Measurements from ENCODE around the gene MAP6D1.

Gene MAP6D1

GRCh38 chr3:183812761-183813445 is 12.5 kb downstream of the MAP6D1 start:
- Histone ChIP-seq H3K27ac (peak overlapping the region; percentile 1; the same call in 1 of the 2 replicates), H3K9me3 (ENCODE audit: low read depth, low read length) (no peaks in the 10 kb centered on the region), H3K4me3 (no peak overlapping the region), H3K9ac (ENCODE audit: insufficient read length) (no peak overlapping the region), H3K36me3 (ENCODE audit: insufficient read depth, low read length) (peaks cover 49% of the 10 kb centered on the region)
- no peak for DNase-seq (ENCODE audit: low read depth, low spot score)
- TF ChIP-seq POLR2AphosphoS5 (IDR thresholded peaks at IDR 0.05; ENCODE audit: borderline replicate concordance, low read depth, low read length) (no peak), FOXP2 (optimal IDR thresholded peaks at IDR 0.05; ENCODE audit: control extremely low read depth, extremely low read length, insufficient read depth) (no peak), EZH2 (IDR thresholded peaks at IDR 0.05) (no peak)

GRCh38 chr3:183811638-183812037 is 13.7 kb downstream of the MAP6D1 start:
- no peak for DNase-seq (ENCODE audit: low read depth, low spot score)
- no peak overlapping the region for H3K27ac ChIP-seq
- H3K9ac ChIP-seq (ENCODE audit: insufficient read length), result no peak overlapping the region
- no peaks in the 10 kb centered on the region for H3K9me3 ChIP-seq (ENCODE audit: low read depth, low read length)
- H3K36me3 ChIP-seq (ENCODE audit: insufficient read depth, low read length), result peaks cover 62% of the 10 kb centered on the region
- TF ChIP-seq POLR2AphosphoS5 (IDR thresholded peaks at IDR 0.05; ENCODE audit: borderline replicate concordance, low read depth, low read length), result no peak
- TF ChIP-seq FOXP2 (optimal IDR thresholded peaks at IDR 0.05; ENCODE audit: control extremely low read depth, extremely low read length, insufficient read depth), result no peak
- no peak for TF ChIP-seq EZH2 (IDR thresholded peaks at IDR 0.05)
- no peak overlapping the region for H3K4me3 ChIP-seq

GRCh38 chr3:183810643-183811594 is 14.5 kb downstream of the MAP6D1 start:
- Histone ChIP-seq H3K4me3 (no peak overlapping the region), H3K27ac (no peak overlapping the region), H3K9me3 (ENCODE audit: low read depth, low read length) (no peaks in the 10 kb centered on the region), H3K36me3 (ENCODE audit: insufficient read depth, low read length) (peaks cover 65% of the 10 kb centered on the region), H3K9ac (ENCODE audit: insufficient read length) (no peak overlapping the region)
- DNase-seq (ENCODE audit: low read depth, low spot score), result no peak
- TF ChIP-seq POLR2AphosphoS5 (IDR thresholded peaks at IDR 0.05; ENCODE audit: borderline replicate concordance, low read depth, low read length), result no peak
- no peak for TF ChIP-seq EZH2 (IDR thresholded peaks at IDR 0.05)
- no peak for TF ChIP-seq FOXP2 (optimal IDR thresholded peaks at IDR 0.05; ENCODE audit: control extremely low read depth, extremely low read length, insufficient read depth)

GRCh38 chr3:183809270-183809669 is 16.1 kb downstream of the MAP6D1 start:
- no peak for DNase-seq (ENCODE audit: low read depth, low spot score)
- no peak for TF ChIP-seq POLR2AphosphoS5 (IDR thresholded peaks at IDR 0.05; ENCODE audit: borderline replicate concordance, low read depth, low read length)
- H3K27ac ChIP-seq, result no peak overlapping the region

GRCh38 chr3:183808355-183808754 is 17.0 kb downstream of the MAP6D1 start:
- H3K27ac ChIP-seq, result no peak overlapping the region
- H3K9ac ChIP-seq (ENCODE audit: insufficient read length), result no peak overlapping the region
- TF ChIP-seq POLR2AphosphoS5 (IDR thresholded peaks at IDR 0.05; ENCODE audit: borderline replicate concordance, low read depth, low read length) (no peak), FOXP2 (optimal IDR thresholded peaks at IDR 0.05; ENCODE audit: control extremely low read depth, extremely low read length, insufficient read depth) (no peak), EZH2 (IDR thresholded peaks at IDR 0.05) (no peak)

More at GRCh38 chr3:183809270-183809669, 16.1 kb downstream of the MAP6D1 start:
- Histone ChIP-seq H3K9ac (ENCODE audit: insufficient read length) (no peak overlapping the region), H3K4me3 (no peak overlapping the region), H3K36me3 (ENCODE audit: insufficient read depth, low read length) (peaks cover 79% of the 10 kb centered on the region), H3K9me3 (ENCODE audit: low read depth, low read length) (no peaks in the 10 kb centered on the region)

GRCh38 chr3:183807881-183808280 is 17.5 kb downstream of the MAP6D1 start:
- H3K4me3 ChIP-seq, result no peak overlapping the region
- no peaks in the 10 kb centered on the region for H3K9me3 ChIP-seq (ENCODE audit: low read depth, low read length)
- peaks cover 93% of the 10 kb centered on the region for H3K36me3 ChIP-seq (ENCODE audit: insufficient read depth, low read length)
- H3K9ac ChIP-seq (ENCODE audit: insufficient read length), result no peak overlapping the region
- TF ChIP-seq POLR2AphosphoS5 (IDR thresholded peaks at IDR 0.05; ENCODE audit: borderline replicate concordance, low read depth, low read length), result no peak
- TF ChIP-seq FOXP2 (optimal IDR thresholded peaks at IDR 0.05; ENCODE audit: control extremely low read depth, extremely low read length, insufficient read depth), result no peak
- no peak for TF ChIP-seq EZH2 (IDR thresholded peaks at IDR 0.05)
- no peak for DNase-seq (ENCODE audit: low read depth, low spot score)
- no peak overlapping the region for H3K27ac ChIP-seq

More at GRCh38 chr3:183808355-183808754, 17.0 kb downstream of the MAP6D1 start:
- Histone ChIP-seq H3K9me3 (ENCODE audit: low read depth, low read length) (no peaks in the 10 kb centered on the region), H3K36me3 (ENCODE audit: insufficient read depth, low read length) (peaks cover 89% of the 10 kb centered on the region), H3K4me3 (no peak overlapping the region)
- no peak for DNase-seq (ENCODE audit: low read depth, low spot score)

GRCh38 chr3:183807209-183807728 is 18.1 kb downstream of the MAP6D1 start:
- TF ChIP-seq FOXP2 (optimal IDR thresholded peaks at IDR 0.05; ENCODE audit: control extremely low read depth, extremely low read length, insufficient read depth), result no peak
- TF ChIP-seq EZH2 (IDR thresholded peaks at IDR 0.05), result no peak
- TF ChIP-seq POLR2AphosphoS5 (IDR thresholded peaks at IDR 0.05; ENCODE audit: borderline replicate concordance, low read depth, low read length), result no peak
- no peak for DNase-seq (ENCODE audit: low read depth, low spot score)
- Histone ChIP-seq H3K9me3 (ENCODE audit: low read depth, low read length) (no peaks in the 10 kb centered on the region), H3K4me3 (no peak overlapping the region), H3K9ac (ENCODE audit: insufficient read length) (no peak overlapping the region), H3K27ac (no peak overlapping the region), H3K36me3 (ENCODE audit: insufficient read depth, low read length) (peaks cover 93% of the 10 kb centered on the region)

- DNase-seq (ENCODE audit: low read depth, low spot score), result no peak
- peaks cover 95% of the 10 kb centered on the region for H3K36me3 ChIP-seq (ENCODE audit: insufficient read depth, low read length)
- H3K27ac ChIP-seq, result no peak overlapping the region
- H3K9me3 ChIP-seq (ENCODE audit: low read depth, low read length), result no peaks in the 10 kb centered on the region
- H3K4me3 ChIP-seq, result no peak overlapping the region
- H3K9ac ChIP-seq (ENCODE audit: insufficient read length), result no peak overlapping the region
- no peak for TF ChIP-seq FOXP2 (optimal IDR thresholded peaks at IDR 0.05; ENCODE audit: control extremely low read depth, extremely low read length, insufficient read depth)
- TF ChIP-seq EZH2 (IDR thresholded peaks at IDR 0.05), result no peak
- TF ChIP-seq POLR2AphosphoS5 (IDR thresholded peaks at IDR 0.05; ENCODE audit: borderline replicate concordance, low read depth, low read length), result no peak
These were observed 22.4 kb downstream of the MAP6D1 start for GRCh38 chr3:183802989-183803388.

Measured in SK-N-MC (cell line).